Activated CD4-positive, alpha-beta T cell treated with anti-CD3 and anti-CD28 coated beads for 4 hours (primary cell): ENCODE measurements around the gene RAB7A.

Experiments used
- DNase-seq, 2 donors: peaks; one replicate each; pipeline ENCODE4 v3.0.0-alpha.2; 2020

Gene RAB7A

GRCh38 chr3:128858167-128858566 is 132.2 kb downstream of the RAB7A start:
- no peak for DNase-seq

- no peak for DNase-seq
Measured at GRCh38 chr3:128859630-128860029, 133.6 kb downstream of the RAB7A start.

- no peak for DNase-seq
Measured at GRCh38 chr3:128861491-128861890, 135.5 kb downstream of the RAB7A start.

GRCh38 chr3:128863560-128863959 is 137.6 kb downstream of the RAB7A start:
- DNase-seq: no peak
